Fibroblast of skin of left quadriceps (primary cell): Measurements from ENCODE around the gene WDTC1.
"Not testable (repeated sequence)": the region's sequence is repeated elsewhere in the genome, so short reads cannot be mapped to it uniquely, and the experiment has no call there.

ENCODE experiments used
- DNase-seq, 2 experiments: peaks; one replicate each; pipeline ENCODE4 v3.0.0-alpha.2; 2013; ENCODE audit warnings: low read depth in 2 of 2

WDTC1 gene, protein sequence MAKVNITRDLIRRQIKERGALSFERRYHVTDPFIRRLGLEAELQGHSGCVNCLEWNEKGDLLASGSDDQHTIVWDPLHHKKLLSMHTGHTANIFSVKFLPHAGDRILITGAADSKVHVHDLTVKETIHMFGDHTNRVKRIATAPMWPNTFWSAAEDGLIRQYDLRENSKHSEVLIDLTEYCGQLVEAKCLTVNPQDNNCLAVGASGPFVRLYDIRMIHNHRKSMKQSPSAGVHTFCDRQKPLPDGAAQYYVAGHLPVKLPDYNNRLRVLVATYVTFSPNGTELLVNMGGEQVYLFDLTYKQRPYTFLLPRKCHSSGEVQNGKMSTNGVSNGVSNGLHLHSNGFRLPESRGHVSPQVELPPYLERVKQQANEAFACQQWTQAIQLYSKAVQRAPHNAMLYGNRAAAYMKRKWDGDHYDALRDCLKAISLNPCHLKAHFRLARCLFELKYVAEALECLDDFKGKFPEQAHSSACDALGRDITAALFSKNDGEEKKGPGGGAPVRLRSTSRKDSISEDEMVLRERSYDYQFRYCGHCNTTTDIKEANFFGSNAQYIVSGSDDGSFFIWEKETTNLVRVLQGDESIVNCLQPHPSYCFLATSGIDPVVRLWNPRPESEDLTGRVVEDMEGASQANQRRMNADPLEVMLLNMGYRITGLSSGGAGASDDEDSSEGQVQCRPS

DNA sequence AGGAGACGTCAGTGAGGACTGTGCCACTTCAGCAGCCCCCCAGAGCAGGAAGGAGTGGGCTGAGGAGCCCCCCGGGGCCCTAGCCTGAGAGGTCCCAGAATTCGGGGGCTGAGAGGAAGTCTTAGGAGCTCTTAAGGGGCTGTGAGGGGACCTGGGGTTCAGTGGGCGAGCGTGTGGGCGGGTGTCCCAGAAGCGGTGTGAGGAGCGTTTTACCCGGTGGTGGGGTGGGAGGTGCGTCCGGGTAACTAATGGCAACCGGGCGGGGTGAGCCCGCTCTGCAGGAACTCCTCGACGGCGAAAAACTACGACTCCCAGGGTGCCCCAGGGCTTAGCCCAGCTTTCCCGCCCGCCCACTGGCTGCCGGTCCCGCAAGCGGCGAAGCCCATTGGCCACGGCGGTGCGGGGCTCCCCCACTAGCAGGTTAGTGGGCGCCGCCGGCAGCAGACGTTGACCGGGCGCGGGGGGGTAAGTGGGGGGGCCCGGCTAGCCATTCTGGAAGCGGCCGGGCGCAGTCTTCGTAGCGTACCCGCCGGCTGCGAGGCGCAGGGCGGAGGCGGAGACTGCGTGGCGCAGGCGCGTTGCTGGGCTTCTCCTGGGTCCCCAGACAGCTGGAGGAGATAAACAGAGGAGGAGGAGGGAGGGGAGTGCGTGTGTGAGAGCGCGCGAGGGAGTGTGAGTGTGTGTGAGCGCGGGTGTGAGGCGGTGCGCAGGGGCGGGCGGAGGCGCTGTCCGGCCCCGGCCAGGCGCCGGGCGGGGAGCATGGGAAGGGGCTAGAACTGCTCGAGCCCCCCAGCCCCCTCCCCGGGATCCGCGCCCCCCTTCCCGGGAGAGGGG, at the start of gene WDTC1:
WDTC1 (plus strand) TSS at position 584 of the 834 bp plus-strand sequence. CDS start 26,423 bp downstream, outside the sequence.
- peak; percentile 93 to 94 for DNase-seq

DNA sequence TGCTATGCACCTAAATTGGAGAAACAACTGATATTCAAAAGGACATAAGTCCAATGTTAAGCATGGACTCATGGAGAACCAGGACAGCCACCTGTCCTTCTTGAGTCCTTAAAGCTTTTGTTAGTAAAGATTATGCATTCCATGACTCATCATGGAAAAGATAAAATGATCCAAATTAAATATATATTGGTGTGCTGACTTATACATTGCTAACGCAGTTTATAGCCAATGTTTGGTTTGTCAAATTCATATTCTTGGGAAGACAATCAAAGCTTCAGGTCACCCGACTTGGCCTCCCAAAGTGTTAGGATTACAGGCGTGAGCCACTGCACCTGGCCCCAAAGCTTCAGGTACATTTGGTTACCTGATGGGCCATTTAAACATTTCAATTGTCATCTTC, 49.8 kb upstream of the WDTC1 start:
- DNase-seq = not testable (repeated sequence)

DNA sequence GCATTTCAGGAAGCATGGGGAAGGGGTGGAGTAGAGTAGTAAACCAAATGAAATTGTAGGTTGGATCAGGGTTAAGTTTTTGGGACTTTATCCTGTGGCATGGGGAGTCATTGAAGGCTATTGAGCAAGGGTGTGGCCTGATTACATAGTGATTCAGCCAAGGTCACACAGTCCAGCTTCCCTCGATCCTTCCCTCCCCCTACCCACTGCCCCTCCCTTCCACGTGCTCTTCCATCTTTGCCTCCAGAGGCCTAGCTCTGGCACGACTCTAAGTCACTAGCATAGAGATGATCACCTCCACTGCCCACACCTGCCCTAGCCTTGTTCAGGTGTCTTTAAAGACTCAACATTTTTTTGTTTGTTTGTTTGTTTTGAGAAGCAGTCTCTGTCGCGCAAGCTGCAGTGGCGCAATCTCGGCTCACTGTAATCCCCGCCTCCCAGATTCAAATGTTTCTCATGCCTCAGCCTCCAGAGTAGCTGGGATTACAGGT, 42.3 kb upstream of the WDTC1 start:
- DNase-seq = no peak

DNA sequence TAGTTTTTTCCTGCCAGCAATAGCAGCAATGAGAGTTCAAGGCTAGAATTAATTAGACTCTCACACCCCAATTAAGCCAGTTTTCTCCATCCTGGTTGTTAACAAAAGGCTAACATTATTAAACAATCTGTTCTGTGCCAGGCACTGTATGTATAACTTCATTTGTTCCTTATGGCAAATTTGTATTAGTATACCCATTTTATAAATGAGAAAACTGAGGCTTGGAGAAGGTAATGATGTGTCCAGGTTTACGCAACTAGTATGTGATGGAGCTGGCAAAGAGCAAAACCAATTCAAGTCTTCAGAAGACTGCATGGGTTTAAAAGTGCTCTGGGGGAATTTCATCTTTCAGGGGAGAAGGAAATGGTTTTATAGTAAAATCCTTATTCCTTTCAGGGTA, 41.2 kb upstream of the WDTC1 start:
- no peak for DNase-seq

DNA sequence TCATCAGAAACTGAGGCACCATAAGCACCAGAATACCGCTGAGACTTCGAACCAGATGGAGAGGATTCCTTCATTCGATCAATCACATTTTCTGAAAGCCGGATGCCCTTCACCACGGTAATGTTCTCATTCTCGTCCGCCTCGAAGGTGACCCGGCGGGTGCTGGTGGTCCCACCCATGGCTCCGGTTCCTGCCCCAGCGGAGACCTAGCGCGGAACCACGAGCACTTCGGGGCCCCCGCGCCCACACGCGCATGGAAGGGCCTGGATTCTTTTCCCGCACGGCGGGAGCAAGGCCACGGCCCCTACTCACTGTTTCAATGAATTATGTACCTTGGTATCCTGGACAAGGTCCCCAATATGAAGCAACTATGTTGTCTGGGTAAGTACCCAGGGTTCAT, 33.1 kb upstream of the WDTC1 start:
- no peak for DNase-seq

DNA sequence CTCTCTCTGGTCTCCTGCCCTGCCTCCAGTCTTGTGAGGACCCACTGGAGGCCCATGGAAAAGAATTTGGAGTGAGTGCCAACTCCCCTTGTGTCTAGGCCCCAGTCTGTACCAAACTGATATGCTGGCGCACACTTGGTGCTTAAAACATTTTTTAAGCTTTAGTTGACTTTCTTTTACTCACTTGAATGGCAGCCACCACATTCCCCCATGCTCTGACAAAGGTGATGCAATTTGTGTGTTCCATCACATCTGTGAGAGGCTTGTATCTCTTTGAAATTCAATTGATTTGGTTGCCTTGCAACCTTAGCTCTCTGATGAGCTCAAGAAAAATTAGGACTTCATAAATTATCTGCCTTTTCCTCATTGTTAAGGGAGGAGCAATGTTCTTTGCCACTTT, 30.5 kb upstream of the WDTC1 start:
- DNase-seq = peak in 1 of 2 experiments; percentile 2

DNA sequence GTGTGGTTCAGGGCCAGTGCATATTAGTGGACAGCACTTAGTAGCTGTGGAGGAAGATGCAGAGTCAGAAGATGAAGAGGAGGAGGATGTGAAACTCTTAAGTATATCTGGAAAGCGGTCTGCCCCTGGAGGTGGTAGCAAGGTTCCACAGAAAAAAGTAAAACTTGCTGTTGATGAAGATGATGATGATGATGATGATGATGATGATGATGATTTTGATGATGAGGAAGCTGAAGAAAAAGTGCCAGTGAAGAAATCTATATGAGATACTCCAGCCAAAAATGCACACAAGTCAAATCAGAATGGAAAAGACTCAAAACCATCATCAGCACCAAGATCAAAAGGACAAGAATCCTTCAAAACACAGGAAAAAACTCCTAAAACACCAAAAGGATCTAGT, 27.2 kb upstream of the WDTC1 start:
- DNase-seq = not testable (repeated sequence)

DNA sequence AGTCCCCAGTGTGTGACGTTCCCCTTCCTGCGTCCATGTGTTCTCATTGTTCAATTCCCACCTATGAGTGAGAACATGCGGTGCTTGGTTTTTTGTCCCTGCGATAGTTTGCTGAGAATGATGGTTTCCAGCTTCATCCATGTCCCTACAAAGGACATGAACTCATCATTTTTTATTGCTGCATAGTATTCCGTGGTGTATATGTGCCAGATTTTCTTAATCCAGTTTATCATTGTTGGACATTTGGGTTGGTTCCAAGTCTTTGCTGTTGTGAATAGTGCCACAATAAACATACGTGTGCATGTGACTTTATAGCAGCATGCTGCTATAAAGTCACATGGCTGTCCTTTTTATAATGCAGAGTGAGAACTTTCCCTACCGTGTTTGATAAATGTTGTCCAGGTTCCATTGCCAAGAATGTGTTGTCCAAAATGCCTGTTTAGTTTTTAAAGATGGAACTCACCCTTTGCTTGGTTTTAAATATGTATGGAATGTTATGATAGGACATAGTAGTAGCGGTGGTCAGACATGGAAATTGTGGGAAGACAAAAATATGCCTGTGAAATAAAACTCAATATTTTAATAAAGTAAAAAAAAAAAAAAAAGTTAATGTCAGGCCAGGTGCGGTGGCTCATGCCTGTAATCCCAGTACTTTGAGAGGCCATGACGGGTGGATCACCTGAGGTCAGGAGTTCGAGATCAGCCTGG, 26.1 kb upstream of the WDTC1 start:
- not testable (repeated sequence) for DNase-seq

DNA sequence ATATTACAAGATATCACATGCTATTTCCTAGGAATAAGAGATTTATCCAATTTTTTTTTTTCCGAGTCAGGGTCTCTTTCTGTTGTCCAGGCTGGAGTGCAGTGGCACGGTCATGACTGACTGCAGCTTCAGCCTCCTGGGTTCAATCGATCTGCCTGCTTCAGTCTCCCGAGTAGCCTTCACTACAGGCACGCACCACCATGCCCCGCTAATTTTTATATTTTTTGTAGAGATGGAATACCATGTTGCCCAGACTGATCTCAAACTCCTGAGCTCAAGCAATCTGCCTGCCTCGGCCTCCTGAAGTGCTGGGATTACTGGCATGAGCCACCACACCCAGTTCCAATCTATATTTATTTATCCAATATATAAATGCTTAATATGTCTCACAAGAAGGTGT, 18.0 kb upstream of the WDTC1 start:
- no peak for DNase-seq

DNA sequence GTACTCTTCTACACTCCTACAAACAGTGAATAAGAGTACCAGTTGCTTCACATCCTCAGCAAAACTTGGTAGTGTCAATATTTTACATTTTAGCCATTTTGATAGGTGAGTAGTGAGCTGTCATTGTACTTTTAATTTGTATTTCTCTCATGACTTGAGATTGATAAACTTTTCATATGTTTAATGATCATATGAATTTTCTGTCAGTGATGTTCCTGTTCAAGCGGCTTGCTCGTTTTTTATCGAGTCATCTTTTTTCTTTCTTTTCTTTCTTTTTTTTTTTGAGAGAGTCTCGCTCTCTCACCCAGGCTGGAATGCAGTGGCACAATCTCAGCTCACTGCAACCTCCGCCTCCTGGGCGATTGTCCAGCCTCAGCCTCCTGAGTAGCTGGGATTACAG, 17.0 kb upstream of the WDTC1 start:
- no peak for DNase-seq

DNA sequence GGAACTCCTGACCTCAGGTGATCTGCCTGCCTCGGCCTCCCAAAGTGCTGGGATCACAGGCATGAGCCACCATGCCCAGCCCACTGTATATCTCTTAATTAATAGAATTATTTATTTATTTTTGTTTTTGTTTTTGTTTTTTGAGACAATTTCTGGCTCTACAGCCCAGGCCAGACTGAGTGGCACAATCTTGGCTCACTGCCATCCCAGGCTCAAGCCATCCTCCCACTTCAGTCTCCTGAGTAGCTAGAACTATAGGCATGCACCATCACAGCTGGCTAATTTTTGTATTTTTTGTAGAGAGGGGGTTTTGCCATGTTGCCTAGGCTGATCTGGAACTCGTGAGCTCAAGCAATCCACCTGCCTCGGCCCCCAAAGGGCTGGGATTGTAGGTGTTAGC, 15.7 kb upstream of the WDTC1 start:
- no peak for DNase-seq

DNA sequence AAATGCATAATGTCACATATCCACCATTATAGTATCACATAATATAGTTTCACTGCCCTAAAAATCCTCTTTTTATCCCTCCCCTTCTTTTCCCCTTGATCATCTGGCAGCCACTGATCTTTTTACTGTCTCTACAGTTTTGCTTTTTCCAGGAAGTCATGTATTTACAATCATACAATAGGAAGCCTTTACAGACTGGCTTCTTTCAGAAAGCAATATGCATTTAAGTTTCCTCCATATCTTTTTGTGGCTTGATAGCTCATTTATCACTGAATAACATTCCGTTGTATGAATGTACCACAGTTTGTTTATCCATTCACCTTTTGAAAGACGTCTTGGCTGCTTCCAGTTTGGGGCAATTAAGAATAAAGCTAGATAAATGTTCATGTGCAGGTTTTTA, 14.3 kb upstream of the WDTC1 start:
- no peak for DNase-seq

DNA sequence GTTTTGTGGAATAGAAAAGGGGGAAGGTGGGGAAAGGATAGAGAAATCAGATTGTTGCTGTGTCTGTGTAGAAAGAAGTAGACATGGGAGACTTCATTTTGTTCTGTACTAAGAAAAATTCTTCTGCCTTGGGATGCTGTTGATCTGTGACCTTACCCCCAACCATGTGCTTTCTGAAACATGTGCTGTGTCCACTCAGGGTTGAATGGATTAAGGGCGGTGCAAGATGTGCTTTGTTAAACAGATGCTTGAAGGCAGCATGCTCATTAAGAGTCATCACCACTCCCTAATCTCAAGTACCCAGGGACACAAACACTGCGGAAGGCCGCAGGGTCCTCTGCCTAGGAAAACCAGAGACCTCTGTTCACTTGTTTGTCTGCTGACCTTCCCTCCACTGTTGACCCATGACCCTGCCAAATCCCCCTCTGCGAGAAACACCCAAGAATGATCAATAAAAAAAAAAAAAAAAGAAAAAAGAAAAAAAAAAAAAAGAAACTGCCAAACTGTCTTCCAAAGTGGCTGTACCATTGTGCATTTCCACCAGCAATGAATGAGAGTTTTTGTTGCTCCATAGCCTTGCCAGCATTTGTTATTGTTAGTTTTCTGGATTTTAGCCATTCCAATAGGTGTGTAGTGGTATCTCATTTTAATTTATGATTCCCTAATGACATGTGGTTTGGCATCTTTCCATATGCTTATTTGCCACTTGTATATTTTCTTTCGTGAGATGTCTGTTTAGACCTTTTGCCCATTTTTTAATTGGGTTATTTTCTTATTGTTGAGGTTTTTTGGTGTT, 13.5 kb upstream of the WDTC1 start:
- DNase-seq = not testable (repeated sequence)

DNA sequence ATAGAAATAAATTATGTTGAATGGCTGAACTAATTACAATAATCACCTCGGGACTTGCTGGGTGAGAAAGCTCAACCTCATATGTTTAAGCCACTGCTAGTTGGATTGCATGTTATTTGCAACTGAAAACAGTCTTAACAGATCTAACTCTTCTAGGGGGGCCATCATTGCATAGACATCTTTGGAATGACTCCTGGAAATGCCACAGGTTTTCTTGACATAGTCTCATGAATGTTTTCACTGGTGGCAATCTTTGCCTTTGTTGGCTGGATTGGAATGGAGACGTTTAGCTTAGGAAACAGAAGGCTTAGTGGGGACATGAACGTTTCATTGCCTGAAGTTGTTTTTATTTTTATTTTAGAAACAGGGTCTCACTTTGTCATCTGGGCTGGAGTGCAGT, 8.8 kb upstream of the WDTC1 start:
- no peak for DNase-seq

DNA sequence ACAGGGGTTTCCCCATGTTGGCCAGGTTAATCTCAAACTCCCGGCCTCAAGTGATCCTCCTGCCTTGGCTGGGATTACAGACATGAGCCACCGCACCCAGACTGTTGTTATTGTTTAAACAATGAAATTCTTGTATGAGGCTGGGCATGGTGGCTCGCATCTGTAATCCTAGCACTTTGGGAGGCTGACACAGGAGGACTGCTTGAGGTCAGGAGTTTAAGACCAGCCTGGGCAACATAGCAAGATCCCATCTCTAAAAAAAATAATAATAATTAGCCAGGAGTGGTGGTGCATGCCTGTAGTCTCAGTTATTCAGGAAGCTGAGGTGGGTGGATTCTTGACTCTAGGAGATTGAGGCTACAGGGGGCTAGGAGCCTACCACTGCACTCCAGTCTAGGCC, 6.7 kb upstream of the WDTC1 start:
- DNase-seq = no peak

DNA sequence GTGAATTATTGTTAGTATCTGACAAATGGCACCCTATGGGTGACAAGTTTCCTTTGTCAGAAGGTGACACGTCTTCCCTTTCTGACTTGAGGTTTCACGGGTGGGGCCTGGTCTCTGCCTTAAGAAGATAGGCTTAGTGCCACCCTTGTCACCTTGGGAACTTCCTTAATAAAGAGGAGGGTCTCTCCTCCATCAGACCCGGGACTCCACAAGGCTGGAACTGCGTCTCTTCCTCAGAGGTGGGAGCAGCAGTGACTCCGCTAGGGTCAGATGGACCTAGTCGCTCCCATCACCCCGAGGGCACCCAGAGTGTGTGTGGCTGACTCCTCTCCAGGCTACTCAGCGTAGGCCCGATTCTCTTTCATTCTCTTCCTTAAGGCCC, 774 bp upstream of the WDTC1 start:
- no peak for DNase-seq

DNA sequence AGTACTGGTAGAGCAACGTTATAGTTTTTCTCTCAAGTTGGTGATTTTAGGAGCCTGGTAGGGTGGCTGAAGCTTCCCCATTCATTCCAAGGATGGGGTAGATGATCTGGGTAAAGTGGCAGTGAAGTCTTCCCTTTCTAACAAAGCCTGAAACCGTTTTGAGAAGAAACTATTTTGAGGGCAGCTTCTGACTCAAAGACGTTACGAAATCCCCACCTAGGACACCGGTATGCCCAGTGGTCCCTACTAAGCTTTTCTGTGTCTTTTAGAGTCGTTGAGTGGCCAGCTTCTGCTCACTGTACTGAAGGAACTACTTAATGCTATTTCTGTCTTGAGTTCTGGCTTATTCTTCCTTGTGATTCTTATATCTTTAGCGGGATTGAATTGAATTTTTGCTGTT, 1.4 kb downstream of the WDTC1 start:
- DNase-seq = no peak

DNA sequence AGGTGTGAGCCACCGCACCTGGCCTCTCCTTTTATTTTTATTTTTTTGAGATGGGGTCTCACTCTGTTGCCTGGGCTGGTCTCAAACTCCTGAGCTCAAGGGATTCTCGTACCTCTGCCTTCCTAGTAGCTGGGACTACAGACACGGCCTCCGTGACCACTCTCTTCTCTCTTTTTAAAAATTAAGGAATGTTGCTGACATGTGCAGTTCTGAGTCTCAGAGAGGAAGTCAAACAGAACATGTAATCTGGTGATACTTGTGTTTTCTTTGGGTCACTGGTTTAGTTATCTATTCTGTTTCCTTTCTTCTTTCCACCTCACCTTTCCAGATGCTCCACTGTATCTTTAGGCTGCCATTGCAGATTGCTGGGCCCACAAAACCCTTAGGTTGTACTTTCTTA, 2.7 kb downstream of the WDTC1 start:
- DNase-seq = no peak

DNA sequence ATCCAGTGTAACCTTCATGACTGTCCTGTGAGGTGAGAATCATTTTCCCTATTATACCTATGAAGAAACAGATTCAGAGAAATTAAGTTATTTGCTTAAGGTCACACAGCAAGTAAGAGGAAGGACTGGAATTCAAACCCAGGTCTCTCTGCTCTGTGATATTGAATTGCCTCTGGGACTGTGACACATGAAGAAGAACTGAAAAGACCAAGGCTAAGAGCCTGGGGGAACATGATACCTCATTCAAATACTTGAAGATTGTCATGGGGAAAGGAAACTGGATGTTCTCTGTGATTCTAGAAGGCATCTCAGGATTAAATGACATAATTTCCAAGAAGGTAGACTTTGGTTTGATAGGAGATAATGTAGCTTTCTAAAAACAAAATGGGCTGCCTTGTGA, 3.6 kb downstream of the WDTC1 start:
- no peak for DNase-seq

DNA sequence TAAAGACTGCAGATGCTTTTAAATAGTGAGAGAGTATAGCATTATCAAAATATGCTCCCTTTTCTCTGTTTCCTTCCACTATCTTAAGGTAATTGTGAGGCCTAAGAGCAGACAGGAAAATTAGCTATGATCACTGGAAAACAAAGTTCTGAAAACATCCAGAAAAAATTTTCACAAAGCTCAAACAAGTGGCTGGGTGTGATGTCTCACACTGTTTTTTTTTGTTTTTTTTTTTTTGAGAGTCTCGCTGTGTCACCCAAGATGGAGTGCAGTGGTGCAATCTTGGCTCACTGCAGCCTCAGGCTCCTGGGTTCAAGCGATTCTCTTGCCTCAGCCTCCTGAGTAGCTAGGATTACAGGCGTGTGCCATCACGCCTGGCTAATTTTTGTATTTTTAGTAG, 7.2 kb downstream of the WDTC1 start:
- no peak for DNase-seq

DNA sequence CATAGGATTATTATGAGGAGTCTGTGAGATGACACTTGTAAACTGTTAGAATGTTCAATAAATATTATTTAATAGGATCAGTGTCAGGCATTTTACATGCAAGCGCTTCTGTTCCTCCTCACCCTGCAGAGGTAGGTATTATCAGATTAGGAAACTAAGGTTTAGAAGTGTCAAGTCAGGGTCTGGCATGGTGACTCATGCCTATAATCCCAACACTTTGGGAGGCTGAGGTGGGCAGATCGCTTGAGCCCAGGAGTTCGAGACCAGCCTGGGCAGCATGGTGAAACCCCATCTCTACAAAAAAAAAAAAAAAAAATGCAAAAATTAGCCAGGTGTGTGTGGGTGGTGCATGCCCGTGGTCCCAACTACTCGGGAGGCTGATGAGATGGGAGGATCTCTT, 9.2 kb downstream of the WDTC1 start:
- not testable (repeated sequence) for DNase-seq
